CD14-positive monocyte (primary cell): ENCODE measurements around the gene FKBP3. TPM values are rescaled to one million over a fixed set of nuclear protein-coding genes. Genes with fewer than 3 reads are reported as not detected.

Source experiments
- DNase-seq, 3 donors: peaks; one replicate each; pipeline ENCODE4 v3.0.0-alpha.2; 2011 to 2022
- H2AFZ ChIP-seq: 2 replicates; pipeline ENCODE4 v1.6.0; 2012; ENCODE audit warnings: mild to moderate bottlenecking, low read depth, low read length, inconsistent platforms; ENCODE audit not compliant: insufficient read depth, poor library complexity, severe bottlenecking
- H3K27ac ChIP-seq, 2 donors: 1 replicate in 1 of 2; 2 replicates in 1 of 2; pipeline ENCODE4 v1.5.1; 2012 to 2013; ENCODE audit warnings: low read length in 2 of 2, control low read depth in 1 of 2, inconsistent platforms in 1 of 2, low read depth in 1 of 2, mild to moderate bottlenecking in 1 of 2
- H3K27me3 ChIP-seq, 2 donors: one replicate each; pipeline versions ENCODE4 v1.6.0 to v1.6.1; 2011 to 2013; ENCODE audit warnings: low read length in 2 of 2; ENCODE audit not compliant: control insufficient read depth in 2 of 2, insufficient read depth in 2 of 2
- H3K36me3 ChIP-seq, 2 donors: replicated peaks in 1 of 2; 1 replicate in 1 of 2; 2 replicates in 1 of 2; pipeline versions ENCODE4 v1.5.1 to v1.6.1; 2012 to 2013; ENCODE audit warnings: low read length in 2 of 2, control low read depth in 1 of 2, inconsistent platforms in 1 of 2, mild to moderate bottlenecking in 1 of 2; ENCODE audit not compliant: insufficient read depth in 2 of 2, control insufficient read depth in 1 of 2
- H3K4me1 ChIP-seq, 2 donors: 1 replicate in 1 of 2; 2 replicates in 1 of 2; pipeline versions ENCODE4 v1.5.1 to v1.6.1; 2012 to 2013; ENCODE audit warnings: low read length in 2 of 2, control low read depth in 1 of 2, inconsistent platforms in 1 of 2, mild to moderate bottlenecking in 1 of 2, moderate library complexity in 1 of 2; ENCODE audit not compliant: insufficient read depth in 2 of 2, control insufficient read depth in 1 of 2
- H3K4me2 ChIP-seq: replicated peaks from 2 replicates; pipeline ENCODE3; 2012; ENCODE audit warnings: low read length, moderate library complexity, mild to moderate bottlenecking; ENCODE audit not compliant: poor library complexity, severe bottlenecking; ENCODE audit errors: extremely low read depth
- H3K4me3 ChIP-seq, 3 experiments: fragments of 200-600 bp in 1 of 3; sonication (generic) in 1 of 3; replicated peaks in 1 of 3; 1 replicate in 2 of 3; 2 replicates in 1 of 3; pipeline ENCODE4 v1.5.1; 2011 to 2013; ENCODE audit warnings: low read length in 3 of 3, mild to moderate bottlenecking in 3 of 3, control low read depth in 2 of 3, low read depth in 2 of 3, inconsistent platforms in 1 of 3, moderate library complexity in 1 of 3
- H3K79me2 ChIP-seq: 2 replicates; pipeline ENCODE4 v1.6.0; 2012; ENCODE audit warnings: mild to moderate bottlenecking, control low read depth, inconsistent platforms, low read length, moderate library complexity; ENCODE audit not compliant: insufficient read depth
- H3K9ac ChIP-seq: 2 replicates; pipeline ENCODE4 v1.6.0; 2017; ENCODE audit warnings: low read length, mild to moderate bottlenecking; ENCODE audit not compliant: insufficient read depth, poor library complexity, severe bottlenecking
- H3K9me3 ChIP-seq, 2 donors: replicated peaks in 1 of 2; 1 replicate in 1 of 2; 2 replicates in 1 of 2; pipeline versions ENCODE4 v1.5.1 to v1.6.1; 2012 to 2013; ENCODE audit warnings: low read length in 2 of 2, control low read depth in 1 of 2; ENCODE audit not compliant: control insufficient read depth in 1 of 2, insufficient read depth in 1 of 2
- H4K20me1 ChIP-seq: 2 replicates; pipeline ENCODE4 v1.6.0; 2012; ENCODE audit warnings: mild to moderate bottlenecking, low read length, control low read depth, moderate library complexity; ENCODE audit not compliant: insufficient read depth
- H3K27ac Mint-ChIP-seq, 7 donors: one replicate each; pipeline ENCODE4 v1.8.0; 2020; ENCODE audit warnings: mild to moderate bottlenecking in 7 of 7, mixed read lengths in 7 of 7, moderate library complexity in 6 of 7, inconsistent platforms in 2 of 7
- H3K27me3 Mint-ChIP-seq, 3 donors: one replicate each; pipeline ENCODE4 v1.8.0; 2021 to 2022; ENCODE audit warnings: low read depth in 3 of 3, mild to moderate bottlenecking in 3 of 3, mixed read lengths in 3 of 3, moderate library complexity in 3 of 3, inconsistent platforms in 1 of 3
- H3K36me3 Mint-ChIP-seq, 2 donors: one replicate each; pipeline ENCODE4 v1.8.0; 2020; ENCODE audit warnings: mixed read lengths in 2 of 2, inconsistent platforms in 1 of 2, mild to moderate bottlenecking in 1 of 2
- H3K4me1 Mint-ChIP-seq: one replicate; pipeline ENCODE4 v1.8.0; 2020; ENCODE audit warnings: mild to moderate bottlenecking, mixed read lengths
- H3K4me3 Mint-ChIP-seq, 2 donors: one replicate each; pipeline ENCODE4 v1.8.0; 2020; ENCODE audit warnings: mild to moderate bottlenecking in 2 of 2, mixed read lengths in 2 of 2, moderate library complexity in 1 of 2
- H3K9me3 Mint-ChIP-seq, 7 donors: one replicate each; pipeline ENCODE4 v1.8.0; 2020 to 2022; ENCODE audit warnings: mixed read lengths in 7 of 7, mild to moderate bottlenecking in 6 of 7, moderate library complexity in 6 of 7, inconsistent platforms in 2 of 7
- WGBS: methylation state at CpG from one replicate; pipeline ENCODE4 v1.1.5; 2013; ENCODE audit warnings: missing lambda C conversion rate; ENCODE audit not compliant: insufficient coverage; 5-methylcytosine and 5-hydroxymethylcytosine counted together
- intact Hi-C, 2 donors: fragments of 100-400 bp; cut with micrococcal nuclease; formaldehyde crosslinking; loops; one replicate each; pipeline versions ENCODE4 v1.15.0 to v1.15.1; 2023
- polyA plus RNA-seq, 3 donors: library from polyadenylated mRNA; depleted of rRNA in 1 of 3; unstranded in 2 of 3; stranded (reverse) in 1 of 3; fragments of 300-500 nt in 2 of 3; fragments of >200 nt in 1 of 3; fragmentation: Illumina TruSeq in 2 of 3; gene quantifications; 1 replicate in 2 of 3; 2 replicates in 1 of 3; pipeline ENCODE4 v1.2.3, GENCODE V29; 2012 to 2021
- TF ChIP-seq, protein P1 (sequence below): fragments of 200-600 bp; IDR thresholded peaks from one replicate; pipeline ENCODE4 v1.8.0; 2022; ENCODE audit warnings: antibody characterized with exemption, mild to moderate bottlenecking

The FKBP3 gene
- polyA plus RNA-seq, 3 donors = 18.1 to 50.3 (median 42.5) TPM

DNA sequence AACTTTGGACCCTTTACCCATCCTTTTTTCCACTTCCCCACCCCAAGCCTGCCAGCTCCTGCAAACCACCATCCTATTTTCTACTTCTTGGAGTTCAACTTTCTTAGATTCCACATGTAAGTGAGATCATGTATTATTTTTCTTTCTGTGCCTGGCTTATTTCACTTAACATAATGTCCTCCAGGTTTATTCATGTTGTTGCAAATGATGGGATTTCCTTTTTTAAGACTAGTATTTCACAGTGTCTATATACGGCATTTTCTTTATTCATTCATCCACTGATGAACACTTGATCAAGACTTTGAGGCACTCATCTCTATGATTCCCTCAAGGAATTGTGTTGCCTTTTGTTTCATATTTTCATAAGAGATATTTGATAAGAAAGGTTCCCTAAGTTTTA, 56.0 kb downstream of the FKBP3 start:
- WGBS = no CpG with 5 or more reads among the region's 1 CpG
- peaks cover 0 to 3% (median 1%) of the 10 kb centered on the region in 7 donors for H3K9me3 Mint-ChIP-seq
- peaks cover 0 to 5% of the 10 kb centered on the region in 2 donors for H3K36me3 Mint-ChIP-seq
- TF ChIP-seq, protein P1, sequence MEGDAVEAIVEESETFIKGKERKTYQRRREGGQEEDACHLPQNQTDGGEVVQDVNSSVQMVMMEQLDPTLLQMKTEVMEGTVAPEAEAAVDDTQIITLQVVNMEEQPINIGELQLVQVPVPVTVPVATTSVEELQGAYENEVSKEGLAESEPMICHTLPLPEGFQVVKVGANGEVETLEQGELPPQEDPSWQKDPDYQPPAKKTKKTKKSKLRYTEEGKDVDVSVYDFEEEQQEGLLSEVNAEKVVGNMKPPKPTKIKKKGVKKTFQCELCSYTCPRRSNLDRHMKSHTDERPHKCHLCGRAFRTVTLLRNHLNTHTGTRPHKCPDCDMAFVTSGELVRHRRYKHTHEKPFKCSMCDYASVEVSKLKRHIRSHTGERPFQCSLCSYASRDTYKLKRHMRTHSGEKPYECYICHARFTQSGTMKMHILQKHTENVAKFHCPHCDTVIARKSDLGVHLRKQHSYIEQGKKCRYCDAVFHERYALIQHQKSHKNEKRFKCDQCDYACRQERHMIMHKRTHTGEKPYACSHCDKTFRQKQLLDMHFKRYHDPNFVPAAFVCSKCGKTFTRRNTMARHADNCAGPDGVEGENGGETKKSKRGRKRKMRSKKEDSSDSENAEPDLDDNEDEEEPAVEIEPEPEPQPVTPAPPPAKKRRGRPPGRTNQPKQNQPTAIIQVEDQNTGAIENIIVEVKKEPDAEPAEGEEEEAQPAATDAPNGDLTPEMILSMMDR = no peak
- no peaks in the 10 kb centered on the region for H3K79me2 ChIP-seq
- H3K36me3 ChIP-seq = no peaks in the 10 kb centered on the region
- H3K4me1 Mint-ChIP-seq = peaks cover 3% of the 10 kb centered on the region
- H3K4me1 ChIP-seq = peaks cover 1 to 2% of the 10 kb centered on the region in 2 donors
- H3K4me3 ChIP-seq = no peak overlapping the region
- H3K27me3 ChIP-seq = no peaks in the 10 kb centered on the region
- no peak overlapping the region for H3K4me2 ChIP-seq
- no peak overlapping the region for H3K4me3 Mint-ChIP-seq
- intact Hi-C loops = no loop called here
- no peak overlapping the region for H3K9ac ChIP-seq
- H3K9me3 ChIP-seq = no peaks in the 10 kb centered on the region
- no peaks in the 10 kb centered on the region for H4K20me1 ChIP-seq
- no peak for DNase-seq
- H3K27me3 Mint-ChIP-seq = peaks cover under 1 to 9% (median 5%) of the 10 kb centered on the region in 3 donors
- H3K27ac Mint-ChIP-seq = no peak overlapping the region
- H3K27ac ChIP-seq = no peak overlapping the region
- H2AFZ ChIP-seq = no peak overlapping the region

DNA sequence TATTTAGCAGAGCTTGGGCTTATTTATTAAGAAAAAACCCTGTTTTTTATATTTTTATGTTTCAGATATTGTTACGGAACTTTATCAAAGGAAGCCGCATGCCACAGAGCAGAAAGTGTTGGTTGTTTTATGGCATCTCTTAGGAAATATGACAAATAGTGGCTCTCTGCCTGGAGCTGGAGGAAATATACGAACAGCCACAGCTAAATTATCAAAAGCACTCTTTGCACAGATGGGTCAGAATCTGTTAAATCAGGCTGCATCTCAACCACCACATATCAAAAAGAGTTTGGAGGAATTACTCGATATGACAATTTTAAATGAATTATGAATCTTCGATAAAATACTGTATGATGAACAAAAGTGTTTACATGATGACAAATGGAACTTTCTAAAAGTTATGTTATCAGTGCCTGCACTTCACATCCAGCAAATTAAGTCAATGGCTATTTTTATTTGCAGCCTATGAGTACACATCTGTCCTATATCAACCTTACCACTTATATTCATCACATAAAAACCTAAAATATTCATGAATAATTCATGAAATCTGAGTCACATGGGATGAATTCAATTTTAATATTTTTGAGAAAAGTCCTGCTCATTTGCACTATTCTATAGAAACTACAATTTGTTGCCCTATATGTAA, 60.9 kb downstream of the FKBP3 start:
- Histone ChIP-seq H3K36me3 (no peaks in the 10 kb centered on the region), H3K9ac (no peak overlapping the region), H4K20me1 (no peaks in the 10 kb centered on the region), H3K79me2 (no peaks in the 10 kb centered on the region), H3K4me1 (no peaks in the 10 kb centered on the region), H3K27ac (no peak overlapping the region), H2AFZ (no peak overlapping the region), H3K4me2 (no peak overlapping the region), H3K27me3 (no peaks in the 10 kb centered on the region), H3K9me3 (no peaks in the 10 kb centered on the region), H3K4me3 (no peak overlapping the region)
- WGBS = 93% methylated on average over 2 of the region's 5 CpGs
- TF ChIP-seq, protein P1 = no peak
- intact Hi-C loops = no loop called here
- Mint-ChIP-seq H3K36me3 (peaks cover 15 to 18% of the 10 kb centered on the region in 2 donors), H3K4me1 (no peaks in the 10 kb centered on the region), H3K27me3 (peaks cover 0 to 2% (median 0%) of the 10 kb centered on the region in 3 donors), H3K9me3 (no peaks in the 10 kb centered on the region), H3K4me3 (no peak overlapping the region), H3K27ac (no peak overlapping the region)
- DNase-seq = no peak
